HEK293 (cell line): ENCODE data around the gene NIN.
A peak's percentile ranks its signal among the peaks of the same experiment; 100 is the strongest.

Experiments
- CTCF ChIA-PET: fragments of 350-600 bp; formaldehyde crosslinking; extraction: SDS; loops from one replicate; lab custom pipeline; 2021; ENCODE audit warnings: antibody characterized with exemption; lab: Yijun Ruan, JAX
- POLR2A ChIA-PET: fragments of 300-600 bp; formaldehyde crosslinking; extraction: SDS; loops from one replicate; lab custom pipeline; 2020; ENCODE audit warnings: antibody characterized with exemption, inconsistent platforms; lab: Yijun Ruan, JAX
- H3K27ac ChIP-seq: fragments of 200-500 bp; sonication (Bioruptor generic); 2 replicates; pipeline ENCODE4 v1.5.1; 2014; ENCODE audit warnings: low read depth, low read length, control low read depth, inconsistent platforms; ENCODE audit errors: extremely low read depth
- H3K36me3 ChIP-seq, 2 experiments: fragments of 200-500 bp in 1 of 2; sonication (Bioruptor generic) in 1 of 2; 1 replicate in 1 of 2; 2 replicates in 1 of 2; pipeline ENCODE4 v1.5.1; 2014 to 2017; ENCODE audit warnings: inconsistent platforms in 2 of 2, low read length in 2 of 2; ENCODE audit not compliant: control insufficient read depth in 2 of 2, insufficient read depth in 1 of 2
- H3K4me1 ChIP-seq: fragments of 200-500 bp; sonication (Bioruptor generic); 2 replicates; pipeline ENCODE4 v1.5.1; 2014; ENCODE audit warnings: mild to moderate bottlenecking, low read length, inconsistent platforms; ENCODE audit not compliant: control insufficient read depth, insufficient read depth
- H3K4me3 ChIP-seq: 2 replicates; pipeline ENCODE4 v1.5.1; 2011; ENCODE audit warnings: low read depth, mild to moderate bottlenecking, control low read depth, low read length, moderate library complexity
- H3K9me3 ChIP-seq: fragments of 200-500 bp; sonication (Bioruptor generic); 2 replicates; pipeline ENCODE4 v1.5.1; 2014; ENCODE audit warnings: low read depth, low read length, inconsistent platforms; ENCODE audit not compliant: control insufficient read depth, insufficient read depth
- GLI2 ChIP-seq: fragments of 450-650 bp; formaldehyde crosslinking; IDR thresholded peaks from 2 replicates; pipeline ENCODE4; 2017; ENCODE audit warnings: missing biosample characterization, missing genetic modification characterization, low read depth, borderline replicate concordance
- GLIS1 ChIP-seq: fragments of 450-650 bp; formaldehyde crosslinking; IDR thresholded peaks from 2 replicates; pipeline ENCODE4 v1.5.1; 2016; ENCODE audit warnings: missing biosample characterization, missing genetic modification characterization
- IKZF3 ChIP-seq: fragments of 450-650 bp; IDR thresholded peaks from 2 replicates; pipeline ENCODE4 v1.5.0; 2018; ENCODE audit warnings: missing biosample characterization, mild to moderate bottlenecking, missing genetic modification characterization, moderate library complexity
- KLF16 ChIP-seq: fragments of 450-650 bp; formaldehyde crosslinking; IDR thresholded peaks from 2 replicates; pipeline ENCODE4 v1.5.1; 2017; ENCODE audit warnings: missing biosample characterization, missing genetic modification characterization
- KLF7 ChIP-seq: fragments of 450-650 bp; formaldehyde crosslinking; IDR thresholded peaks from 2 replicates; pipeline ENCODE4 v1.5.1; 2016; ENCODE audit warnings: missing biosample characterization, missing genetic modification characterization, borderline replicate concordance
- PRDM10 ChIP-seq: fragments of 450-650 bp; formaldehyde crosslinking; IDR thresholded peaks from 2 replicates; pipeline ENCODE4 v1.5.1; 2016; ENCODE audit warnings: missing biosample characterization, missing genetic modification characterization
- SCRT1 ChIP-seq: fragments of 450-650 bp; formaldehyde crosslinking; IDR thresholded peaks from 2 replicates; pipeline ENCODE4 v1.5.1; 2016; ENCODE audit warnings: missing biosample characterization, missing genetic modification characterization, borderline replicate concordance
- SP7 ChIP-seq: fragments of 450-650 bp; formaldehyde crosslinking; IDR thresholded peaks from 2 replicates; pipeline ENCODE4 v1.5.1; 2016; ENCODE audit warnings: missing biosample characterization, missing genetic modification characterization
- ZBTB1 ChIP-seq: fragments of 450-650 bp; formaldehyde crosslinking; IDR thresholded peaks from 2 replicates; pipeline ENCODE4 v1.5.1; 2016; ENCODE audit warnings: missing biosample characterization, missing genetic modification characterization
- ZBTB21 ChIP-seq: fragments of 450-650 bp; formaldehyde crosslinking; IDR thresholded peaks from 2 replicates; pipeline ENCODE4 v1.5.1; 2017; ENCODE audit warnings: missing biosample characterization, missing genetic modification characterization
- ZBTB6 ChIP-seq: fragments of 450-650 bp; formaldehyde crosslinking; IDR thresholded peaks from 2 replicates; pipeline ENCODE4 v1.5.1; 2017; ENCODE audit warnings: missing biosample characterization, missing genetic modification characterization
- ZBTB7A ChIP-seq: fragments of 450-650 bp; formaldehyde crosslinking; IDR thresholded peaks from 2 replicates; pipeline ENCODE4 v1.5.1; 2016; ENCODE audit warnings: low read depth, missing biosample characterization, missing genetic modification characterization
- ZNF112 ChIP-seq: fragments of 450-650 bp; formaldehyde crosslinking; IDR thresholded peaks from 2 replicates; pipeline ENCODE4 v1.5.0; 2017; ENCODE audit warnings: missing biosample characterization, missing genetic modification characterization
- ZNF202 ChIP-seq: fragments of 450-650 bp; formaldehyde crosslinking; IDR thresholded peaks from 2 replicates; pipeline ENCODE4 v1.5.1; 2016; ENCODE audit warnings: missing biosample characterization, missing genetic modification characterization, borderline replicate concordance
- ZNF24 ChIP-seq: fragments of 450-650 bp; formaldehyde crosslinking; IDR thresholded peaks from 2 replicates; pipeline ENCODE4 v1.5.1; 2016; ENCODE audit warnings: missing biosample characterization, missing genetic modification characterization
- ZNF335 ChIP-seq: fragments of 450-650 bp; formaldehyde crosslinking; conservative IDR thresholded peaks from 2 replicates; pipeline ENCODE4 v1.5.1; 2016; ENCODE audit warnings: missing biosample characterization, missing genetic modification characterization
- ZNF362 ChIP-seq: fragments of 450-650 bp; formaldehyde crosslinking; IDR thresholded peaks from 2 replicates; pipeline ENCODE4 v1.5.1; 2016; ENCODE audit warnings: missing biosample characterization, missing genetic modification characterization
- ZNF423 ChIP-seq: fragments of 450-650 bp; formaldehyde crosslinking; IDR thresholded peaks from 2 replicates; pipeline ENCODE4 v1.5.1; 2016; ENCODE audit warnings: missing biosample characterization, missing genetic modification characterization
- ZNF473 ChIP-seq: fragments of 450-650 bp; formaldehyde crosslinking; IDR thresholded peaks from 2 replicates; pipeline ENCODE4 v1.5.1; 2017; ENCODE audit warnings: missing biosample characterization, missing genetic modification characterization
- ZNF48 ChIP-seq: fragments of 450-650 bp; formaldehyde crosslinking; IDR thresholded peaks from 2 replicates; pipeline ENCODE4 v1.5.1; 2016; ENCODE audit warnings: missing biosample characterization, missing genetic modification characterization
- ZNF501 ChIP-seq: fragments of 450-650 bp; formaldehyde crosslinking; IDR thresholded peaks from 2 replicates; pipeline ENCODE4 v1.5.1; 2016; ENCODE audit warnings: missing biosample characterization, missing genetic modification characterization
- ZNF514 ChIP-seq: fragments of 450-650 bp; formaldehyde crosslinking; IDR thresholded peaks from 2 replicates; pipeline ENCODE4 v1.5.1; 2016; ENCODE audit warnings: missing biosample characterization, missing genetic modification characterization
- ZNF549 ChIP-seq: fragments of 450-650 bp; IDR thresholded peaks from 2 replicates; pipeline ENCODE4 v1.5.1; 2018; ENCODE audit warnings: missing biosample characterization, missing genetic modification characterization, mild to moderate bottlenecking, inconsistent platforms, moderate library complexity
- ZNF580 ChIP-seq: fragments of 450-650 bp; formaldehyde crosslinking; IDR thresholded peaks from 2 replicates; pipeline ENCODE4 v1.5.1; 2016; ENCODE audit warnings: missing biosample characterization, missing genetic modification characterization
- ZNF596 ChIP-seq: fragments of 450-650 bp; IDR thresholded peaks from 2 replicates; pipeline ENCODE4 v1.5.0; 2018; ENCODE audit warnings: missing biosample characterization, mild to moderate bottlenecking, missing genetic modification characterization, moderate library complexity
- ZNF600 ChIP-seq: fragments of 450-650 bp; formaldehyde crosslinking; IDR thresholded peaks from 2 replicates; pipeline ENCODE4 v1.5.1; 2016; ENCODE audit warnings: missing biosample characterization, missing genetic modification characterization
- ZNF677 ChIP-seq: fragments of 450-650 bp; IDR thresholded peaks from 2 replicates; pipeline ENCODE4 v1.5.0; 2018; ENCODE audit warnings: missing biosample characterization, mild to moderate bottlenecking, missing genetic modification characterization, moderate library complexity
- ZNF76 ChIP-seq: fragments of 450-650 bp; formaldehyde crosslinking; IDR thresholded peaks from 2 replicates; pipeline ENCODE4; 2016; ENCODE audit warnings: low read depth, missing biosample characterization, missing genetic modification characterization, borderline replicate concordance
- ZSCAN5A ChIP-seq: fragments of 450-650 bp; formaldehyde crosslinking; IDR thresholded peaks from 2 replicates; pipeline ENCODE4 v1.5.1; 2016; ENCODE audit warnings: missing biosample characterization, missing genetic modification characterization

The NIN gene

GRCh38 chr14:50763382-50764007 is 67.5 kb downstream of the NIN start (continued):
- TF ChIP-seq ZNF596 (tag by site-specific recombination) (no peak), SP7 (tag by site-specific recombination) (no peak), ZBTB1 (tag by site-specific recombination) (no peak), ZBTB21 (no peak), ZBTB6 (tag by site-specific recombination) (no peak), KLF16 (no peak), ZNF580 (tag by site-specific recombination) (0 out of 2 replicates have a peak, but pooled peaks have one; percentile 36), ZNF677 (tag by site-specific recombination) (no peak), ZNF335 (0 out of 2 replicates have a peak, but pooled peaks have one; percentile 22), ZNF48 (tag by site-specific recombination) (no peak), ZNF473 (tag by site-specific recombination) (no peak), ZSCAN5A (tag by site-specific recombination) (no peak), ZNF24 (tag by site-specific recombination) (no peak), ZNF112 (tag by site-specific recombination) (no peak), ZNF600 (tag by site-specific recombination) (no peak), ZNF423 (no peak), GLI2 (tag by site-specific recombination) (peak; percentile 52; the same call in 1 of the 2 replicates), GLIS1 (tag by site-specific recombination) (no peak), IKZF3 (no peak), ZNF362 (tag by site-specific recombination) (no peak), ZNF202 (tag by site-specific recombination) (no peak), ZNF514 (tag by site-specific recombination) (no peak), ZNF76 (tag by site-specific recombination) (no peak), ZNF501 (tag by site-specific recombination) (no peak), ZNF549 (no peak), ZBTB7A (no peak), SCRT1 (tag by site-specific recombination) (no peak)

GRCh38 chr14:50762931-50763300 is 68.0 kb downstream of the NIN start:
- TF ChIP-seq KLF7 (tag by site-specific recombination): no peak
- peak; percentile 75 for TF ChIP-seq PRDM10 (tag by site-specific recombination)
- CTCF ChIA-PET: interaction anchor here (0.7 to 11.0 kb wide), 5 partner anchors 13 to 101 kb away, joined by 3 to 107 read pairs (median 3); no protein-coding TSS in a partner anchor
- Histone ChIP-seq H3K4me3 (no peak overlapping the region), H3K9me3 (no peaks in the 10 kb centered on the region), H3K36me3 (peaks cover 14 to 70% of the 10 kb centered on the region in 2 experiments), H3K4me1 (peaks cover 17% of the 10 kb centered on the region), H3K27ac (peak overlapping the region; percentile 87)
- POLR2A ChIA-PET: no interaction called here
